Muscle of back (tissue), 11 donors: ENCODE measurements around the gene VTN. TPM values are rescaled to one million over a fixed set of nuclear protein-coding genes. Genes with fewer than 3 reads are reported as not detected.

Experiments
- DNase-seq, 3 donors: peaks; one replicate each; pipeline versions ENCODE4 v3.0.0 to v3.0.0-alpha.2; 2013
- polyA plus RNA-seq, 10 donors: library from polyadenylated mRNA; unstranded; fragments of 120-200 nt; gene quantifications; one replicate each; pipeline ENCODE4 v1.2.1, GENCODE V29; 2013; ENCODE audit not compliant: insufficient read length in 10 of 10

The VTN gene
- polyA plus RNA-seq, 10 donors, result 0.17 to 2.7 (median 0.46) TPM

DNA sequence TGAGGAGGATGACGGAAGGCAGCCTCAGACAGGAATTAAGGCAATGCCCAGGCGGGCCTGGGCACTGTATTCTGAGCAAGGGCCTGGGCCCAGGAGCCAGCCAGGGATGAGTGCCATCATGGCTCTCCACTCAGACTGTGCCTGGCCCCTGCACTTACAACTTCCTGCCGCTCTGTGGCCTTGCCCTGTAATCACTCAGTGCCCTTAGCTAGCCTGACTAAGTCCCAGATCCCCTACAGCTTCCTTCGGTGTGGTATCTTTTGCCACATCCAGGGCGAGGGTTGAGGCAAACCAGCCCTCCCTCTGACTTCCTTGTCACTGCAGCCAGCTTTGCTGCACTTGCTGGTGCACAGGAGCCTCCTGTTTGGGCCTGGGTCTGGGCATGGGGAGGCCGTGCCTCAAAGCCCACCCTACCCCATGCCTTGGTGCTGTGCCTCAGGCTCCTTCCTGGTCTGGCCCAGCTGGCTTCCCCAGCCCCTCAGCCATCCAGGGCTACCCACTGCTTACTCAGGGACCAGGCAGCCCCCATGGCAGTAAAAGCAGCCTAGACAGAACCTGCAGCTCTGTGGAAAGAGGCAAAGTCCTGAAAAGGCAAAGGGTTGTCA, 26.6 kb upstream of the VTN start:
- DNase-seq, result no peak

DNA sequence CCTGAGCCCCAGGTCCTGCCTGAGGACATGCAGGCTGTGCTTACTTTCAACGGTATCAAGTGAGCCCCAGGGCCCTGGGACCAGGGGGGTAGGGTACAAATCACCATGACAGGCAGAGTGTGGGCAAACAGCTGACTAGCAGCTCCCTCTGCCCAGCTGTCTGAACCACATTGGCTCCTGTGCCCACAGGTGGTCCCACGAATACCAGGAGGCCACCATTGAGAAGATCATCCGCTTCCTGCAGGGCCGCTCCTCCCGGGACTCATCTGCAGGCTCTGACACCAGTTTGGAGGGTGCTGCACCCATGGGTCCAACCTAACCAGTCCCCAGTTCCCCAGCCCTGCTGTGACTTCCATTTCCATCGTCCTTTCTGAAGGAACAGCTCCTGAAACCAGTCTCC, 25.9 kb upstream of the VTN start:
- DNase-seq, result no peak

DNA sequence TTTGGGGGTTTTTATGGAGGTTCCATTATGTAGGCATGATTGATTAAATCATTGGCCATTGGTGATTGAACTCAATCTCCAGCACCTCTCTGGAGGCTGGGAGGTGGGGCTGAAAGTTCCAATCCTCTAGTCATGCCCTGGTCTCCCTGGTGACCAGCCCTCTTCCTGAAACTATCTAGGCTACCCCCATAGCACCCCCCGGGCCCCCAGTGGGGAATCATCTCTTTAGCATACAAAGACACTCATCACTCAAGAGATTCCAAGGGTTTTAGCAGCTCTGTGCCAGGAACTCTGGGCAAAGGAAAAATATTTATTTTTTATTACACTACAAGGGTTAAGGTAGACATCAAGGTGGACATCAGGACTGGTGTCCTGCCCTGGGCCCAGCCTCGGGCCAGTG, 25.3 kb upstream of the VTN start:
- DNase-seq, result no peak

DNA sequence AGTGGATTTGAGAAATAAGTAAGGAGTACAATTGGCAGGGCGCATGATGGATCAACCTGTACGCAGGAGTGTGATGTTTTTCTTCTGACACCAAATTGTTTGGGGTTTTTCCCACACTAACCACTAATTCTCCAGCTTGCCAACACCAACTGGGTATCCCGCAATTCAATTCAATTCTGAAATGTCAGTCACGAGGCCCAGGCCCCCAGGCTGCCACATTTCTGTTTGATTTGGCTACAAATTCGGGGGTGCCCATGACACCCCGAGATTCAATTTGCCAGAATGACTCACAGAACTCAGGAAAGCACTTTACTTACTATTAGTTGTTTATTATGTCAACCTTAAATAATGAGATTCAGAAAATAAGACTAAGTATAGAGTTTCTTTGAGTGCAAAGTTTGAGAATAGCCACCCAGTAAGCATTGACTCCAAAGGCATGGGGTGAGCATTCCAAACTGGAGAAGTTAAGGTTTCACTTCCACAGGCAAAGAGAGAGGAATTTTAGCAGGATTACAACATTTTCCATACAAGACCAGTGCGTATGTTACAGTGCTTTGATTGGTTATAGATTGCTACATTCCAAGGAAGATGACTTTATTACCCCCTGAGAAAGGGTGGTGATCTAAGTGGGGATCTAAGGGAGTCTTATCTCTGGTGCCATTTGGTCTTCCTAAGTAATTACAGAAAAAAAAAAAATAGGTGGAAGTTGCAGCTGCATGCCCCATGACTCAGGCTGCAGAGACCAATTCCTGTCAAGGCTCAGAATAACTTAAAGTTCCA, 24.4 kb upstream of the VTN start:
- DNase-seq, result no peak

DNA sequence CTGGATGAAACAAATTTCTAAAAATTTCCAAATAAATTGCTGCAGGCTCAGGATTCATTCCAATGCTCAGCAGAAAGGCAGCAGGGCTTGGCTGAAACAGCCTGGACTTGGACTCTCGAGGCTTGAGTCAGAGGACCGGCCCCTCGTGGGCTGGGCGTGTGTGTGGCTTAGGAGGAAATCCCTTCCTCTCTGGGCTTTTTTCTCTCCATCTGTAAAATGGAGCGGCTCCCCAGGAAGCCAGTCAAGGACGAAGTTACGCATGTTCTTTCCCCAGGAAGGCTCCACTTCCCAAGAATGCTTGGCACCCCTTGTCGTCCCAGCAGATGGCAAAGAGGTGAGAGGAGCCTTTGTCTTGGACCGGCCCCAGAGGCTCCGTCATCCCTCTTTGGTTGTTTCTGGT, 22.4 kb upstream of the VTN start:
- no peak for DNase-seq

DNA sequence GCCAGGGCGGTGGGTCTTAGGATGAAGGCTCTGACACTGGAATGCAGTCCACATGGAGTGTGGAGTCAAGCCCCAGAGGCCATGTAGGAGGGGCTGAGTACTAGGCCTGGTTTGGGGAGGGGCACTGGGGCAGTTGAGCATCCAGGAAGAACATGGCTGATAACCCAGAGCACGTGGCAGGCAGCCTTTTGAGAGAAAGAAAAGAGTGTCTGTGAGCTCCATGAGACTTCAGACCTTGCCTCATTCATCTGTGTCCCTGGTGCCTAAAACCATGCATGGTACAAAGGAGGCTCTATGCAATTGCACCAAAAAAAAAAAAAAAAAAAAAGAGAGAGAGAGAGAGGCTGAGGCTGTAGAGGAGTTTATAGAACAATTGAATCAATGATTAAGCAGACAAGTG, 21.3 kb upstream of the VTN start:
- no peak for DNase-seq

DNA sequence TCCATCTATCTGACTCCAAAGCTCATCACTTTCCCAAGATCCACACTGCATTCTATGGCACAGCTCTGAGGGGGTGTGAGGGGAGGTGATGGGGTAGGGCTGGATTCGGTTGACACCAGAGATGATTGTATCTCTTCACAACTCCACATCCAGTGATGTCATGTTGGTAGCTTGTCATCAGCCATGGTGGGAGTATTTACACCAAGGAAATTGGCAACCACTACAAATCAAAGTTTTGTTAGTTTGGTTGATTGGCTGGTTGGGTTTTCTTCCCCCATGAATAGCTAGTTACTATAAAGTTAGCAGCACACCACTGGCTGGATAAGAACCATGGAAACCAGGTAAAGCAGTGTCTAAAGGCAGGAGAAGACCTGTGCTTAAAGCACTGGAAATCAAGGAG, 20.9 kb upstream of the VTN start:
- no peak for DNase-seq

DNA sequence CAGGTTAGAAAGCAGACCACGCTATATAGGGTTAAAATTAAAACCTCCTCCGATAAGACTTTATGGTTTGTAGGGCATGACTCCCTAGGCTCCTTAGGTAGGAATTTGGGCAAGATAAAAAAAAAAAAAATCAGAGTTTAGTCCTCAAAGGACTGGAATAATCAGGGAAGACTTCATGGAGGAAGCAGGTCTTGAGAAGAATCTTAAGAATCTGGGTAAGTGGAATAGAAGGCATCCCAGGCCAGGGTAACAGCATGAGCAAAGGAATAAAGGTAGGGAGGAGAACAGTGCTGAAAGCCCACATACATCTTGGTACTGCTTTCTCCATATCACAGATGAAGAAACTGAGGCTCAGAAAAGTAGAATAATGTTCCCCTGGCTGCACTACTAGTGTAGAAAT, 20.5 kb upstream of the VTN start:
- no peak for DNase-seq

DNA sequence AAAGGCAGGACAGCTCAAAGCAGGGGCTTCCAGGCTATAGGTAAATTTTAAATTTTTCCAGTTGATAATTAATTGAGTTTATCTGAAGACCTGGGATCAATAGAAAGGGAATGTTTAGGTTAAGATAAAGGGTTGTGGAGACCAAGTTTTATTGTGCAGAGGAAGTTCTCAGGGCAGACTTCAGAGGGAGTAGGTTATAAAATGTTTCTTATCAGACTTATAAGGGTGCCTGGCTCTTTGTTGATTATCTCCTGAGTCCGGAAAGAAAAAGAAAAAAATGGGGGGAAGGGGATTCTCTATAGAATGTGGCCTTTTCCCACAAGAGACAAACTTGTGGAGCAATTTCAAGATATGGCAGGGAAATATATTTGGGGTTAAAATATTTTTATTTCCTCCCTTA, 20.0 kb upstream of the VTN start:
- no peak for DNase-seq

DNA sequence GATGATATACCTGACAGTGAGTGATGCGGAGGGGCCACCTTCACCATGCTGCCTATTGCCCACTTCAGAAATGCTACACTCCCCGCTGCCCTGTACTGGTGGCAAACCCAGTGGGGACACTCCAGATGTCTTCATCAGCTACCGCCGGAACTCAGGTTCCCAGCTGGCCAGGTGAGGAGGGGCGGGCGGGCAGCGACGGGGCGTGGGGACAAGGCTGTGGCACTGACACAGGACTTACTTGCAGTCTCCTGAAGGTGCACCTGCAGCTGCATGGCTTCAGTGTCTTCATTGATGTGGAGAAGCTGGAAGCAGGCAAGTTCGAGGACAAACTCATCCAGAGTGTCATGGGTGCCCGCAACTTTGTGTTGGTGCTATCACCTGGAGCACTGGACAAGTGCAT, 18.0 kb upstream of the VTN start:
- DNase-seq, result no peak

DNA sequence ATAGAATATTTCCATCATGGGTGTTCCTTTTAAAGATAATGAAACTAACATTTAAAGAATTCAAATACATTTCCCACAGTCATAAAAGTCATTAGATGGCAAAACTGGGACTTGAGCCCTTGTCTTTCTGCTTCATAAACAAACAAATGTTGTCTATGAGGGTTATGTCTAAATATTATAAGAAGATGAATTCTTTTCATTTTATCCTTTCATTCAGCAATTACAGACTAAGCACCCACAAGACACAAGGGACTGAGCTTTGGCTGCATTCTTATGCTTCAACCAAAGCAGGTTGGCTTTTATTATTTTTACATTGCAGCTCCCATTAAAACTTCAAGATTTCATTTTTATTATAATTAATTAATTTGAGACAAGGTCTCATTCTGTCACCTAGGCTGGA, 16.3 kb upstream of the VTN start:
- no peak for DNase-seq

DNA sequence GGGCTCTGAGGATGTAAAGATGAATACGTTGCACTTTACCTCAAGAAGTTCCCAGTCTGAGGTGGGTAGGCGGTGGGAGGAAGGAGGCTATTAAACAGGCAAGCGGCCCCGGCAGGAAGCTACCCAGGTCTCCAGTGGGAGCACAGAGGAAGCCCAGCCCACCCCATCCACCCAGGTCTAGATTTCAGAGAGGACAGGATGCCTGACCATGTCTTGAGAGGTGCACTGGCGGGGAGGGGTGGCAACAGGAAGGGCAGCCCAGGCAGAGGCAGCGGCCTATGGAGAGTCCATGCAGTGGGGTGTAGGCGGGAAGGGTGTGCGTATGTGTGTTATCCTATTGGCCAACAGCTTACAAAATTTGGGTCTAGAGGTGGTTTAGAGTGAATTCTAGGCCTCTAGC, 15.3 kb upstream of the VTN start:
- DNase-seq, result no peak

DNA sequence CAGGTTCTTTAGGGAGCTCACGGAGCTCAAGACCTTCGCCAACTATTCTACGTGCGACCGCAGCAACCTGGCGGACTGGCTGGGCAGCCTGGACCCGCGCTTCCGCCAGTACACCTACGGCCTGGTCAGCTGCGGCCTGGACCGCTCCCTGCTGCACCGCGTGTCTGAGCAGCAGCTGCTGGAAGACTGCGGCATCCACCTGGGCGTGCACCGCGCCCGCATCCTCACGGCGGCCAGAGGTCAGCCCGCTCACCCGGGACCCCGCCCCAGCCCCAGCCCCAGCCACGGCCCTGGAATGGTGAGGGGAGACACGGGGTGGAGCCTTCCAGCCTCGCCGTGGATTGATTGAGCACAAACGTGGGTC, 14.9 kb upstream of the VTN start:
- no peak for DNase-seq

DNA sequence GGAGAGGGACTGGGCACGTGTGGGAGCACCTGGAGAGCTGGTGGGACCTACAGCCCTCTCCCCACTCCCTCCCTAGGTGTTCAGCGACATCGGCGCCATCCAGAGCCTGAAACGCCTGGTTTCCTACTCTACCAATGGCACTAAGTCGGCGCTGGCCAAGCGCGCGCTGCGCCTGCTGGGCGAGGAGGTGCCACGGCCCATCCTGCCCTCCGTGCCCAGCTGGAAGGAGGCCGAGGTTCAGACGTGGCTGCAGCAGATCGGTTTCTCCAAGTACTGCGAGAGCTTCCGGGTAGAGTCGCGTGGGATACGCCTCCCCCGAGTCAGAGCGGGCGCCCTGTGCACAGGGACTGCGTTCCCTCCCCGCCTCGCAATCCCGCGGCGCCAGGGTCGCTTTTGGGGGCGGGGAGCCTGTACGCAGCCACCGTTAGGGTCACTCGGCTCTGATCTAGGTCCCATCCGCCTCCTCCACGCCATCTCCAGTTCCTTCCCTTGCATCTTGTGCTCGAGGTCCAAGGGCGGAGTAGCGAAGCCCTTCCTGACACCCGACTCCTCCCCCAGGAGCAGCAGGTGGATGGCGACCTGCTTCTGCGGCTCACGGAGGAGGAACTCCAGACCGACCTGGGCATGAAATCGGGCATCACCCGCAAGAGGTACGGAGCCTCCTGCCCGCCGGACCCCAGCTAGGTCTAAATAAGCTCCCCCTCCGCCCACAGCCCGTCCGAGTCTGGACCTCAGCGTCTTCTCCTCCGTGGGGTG, 14.4 kb upstream of the VTN start:
- peak in 1 of 3 donors; percentile 21 for DNase-seq

DNA sequence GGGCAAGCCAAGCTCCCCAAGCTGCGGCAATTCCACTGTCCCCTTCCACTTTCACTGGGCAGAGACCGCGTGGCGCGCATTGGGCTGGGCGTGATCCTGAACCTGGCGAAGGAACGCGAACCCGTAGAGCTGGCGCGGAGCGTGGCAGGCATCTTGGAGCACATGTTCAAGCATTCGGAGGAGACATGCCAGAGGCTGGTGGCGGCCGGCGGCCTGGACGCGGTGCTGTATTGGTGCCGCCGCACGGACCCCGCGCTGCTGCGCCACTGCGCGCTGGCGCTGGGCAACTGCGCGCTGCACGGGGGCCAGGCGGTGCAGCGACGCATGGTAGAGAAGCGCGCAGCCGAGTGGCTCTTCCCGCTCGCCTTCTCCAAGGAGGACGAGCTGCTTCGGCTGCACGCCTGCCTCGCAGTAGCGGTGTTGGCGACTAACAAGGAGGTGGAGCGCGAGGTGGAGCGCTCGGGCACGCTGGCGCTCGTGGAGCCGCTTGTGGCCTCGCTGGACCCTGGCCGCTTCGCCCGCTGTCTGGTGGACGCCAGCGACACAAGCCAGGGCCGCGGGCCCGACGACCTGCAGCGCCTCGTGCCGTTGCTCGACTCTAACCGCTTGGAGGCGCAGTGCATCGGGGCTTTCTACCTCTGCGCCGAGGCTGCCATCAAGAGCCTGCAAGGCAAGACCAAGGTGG, 11.2 kb upstream of the VTN start:
- DNase-seq, result peak in 1 of 3 donors; percentile 38

DNA sequence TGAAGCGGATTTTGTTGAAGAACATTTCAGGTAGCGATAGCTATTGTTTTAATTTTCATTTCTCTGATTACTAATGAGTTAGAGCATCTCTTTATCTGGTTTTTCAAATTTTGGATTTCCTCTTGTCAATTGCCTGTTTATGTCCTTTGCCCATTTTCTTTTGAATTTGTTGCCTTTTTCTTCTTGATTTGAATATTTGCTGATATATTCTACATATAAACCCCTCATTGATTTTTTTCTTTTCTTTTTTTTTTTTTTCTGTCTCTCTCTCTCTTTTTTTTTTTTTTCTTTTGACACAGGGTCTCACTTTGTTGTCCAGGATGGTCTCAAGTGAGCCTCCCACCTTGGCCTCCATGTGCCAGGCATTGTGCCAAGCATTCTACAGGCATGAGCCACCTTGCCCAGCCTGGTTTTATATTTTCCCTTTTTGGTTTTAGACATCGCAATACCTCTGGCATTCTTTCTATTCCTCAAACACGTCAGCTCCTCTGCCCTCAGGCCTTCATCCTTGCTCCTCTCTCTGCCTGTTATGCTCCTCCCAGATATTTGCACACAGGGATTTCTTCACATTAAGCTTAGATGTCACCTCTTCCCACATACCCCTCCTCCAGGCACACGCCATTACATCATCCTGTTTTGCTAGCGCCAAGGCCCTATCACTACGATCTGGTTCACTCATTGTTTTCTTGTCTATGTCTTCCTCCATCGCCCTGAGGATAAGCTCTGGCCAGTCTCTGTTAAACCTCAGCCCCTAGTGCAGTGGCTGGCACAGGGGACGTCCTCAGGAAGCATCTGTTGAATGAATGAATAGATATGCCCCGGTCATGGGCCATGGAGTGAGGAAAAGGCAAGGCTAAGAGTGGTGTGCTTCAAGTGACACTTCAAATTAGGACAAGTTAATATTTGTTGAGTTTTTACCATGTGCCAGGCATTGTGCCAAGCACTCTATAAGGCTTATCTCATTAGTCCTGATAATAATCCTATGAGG, 10.0 kb upstream of the VTN start:
- no peak for DNase-seq

DNA sequence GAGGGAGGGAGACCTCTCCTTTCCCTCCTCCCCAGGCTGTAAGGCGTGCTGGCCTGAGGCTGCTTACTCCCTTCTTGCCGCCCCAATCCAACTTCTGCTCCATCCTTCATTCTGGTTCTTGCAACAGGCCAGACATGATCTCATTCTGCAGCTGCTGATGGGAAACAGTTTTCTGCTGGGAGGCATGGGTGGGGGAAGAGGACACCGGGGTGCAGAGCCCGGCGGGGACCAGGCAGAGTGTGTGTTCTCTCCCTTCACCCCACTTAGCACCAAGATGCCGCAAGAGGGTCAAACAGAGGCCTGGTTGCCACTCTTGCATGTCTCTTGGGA, 2.8 kb upstream of the VTN start:
- DNase-seq, result no peak

DNA sequence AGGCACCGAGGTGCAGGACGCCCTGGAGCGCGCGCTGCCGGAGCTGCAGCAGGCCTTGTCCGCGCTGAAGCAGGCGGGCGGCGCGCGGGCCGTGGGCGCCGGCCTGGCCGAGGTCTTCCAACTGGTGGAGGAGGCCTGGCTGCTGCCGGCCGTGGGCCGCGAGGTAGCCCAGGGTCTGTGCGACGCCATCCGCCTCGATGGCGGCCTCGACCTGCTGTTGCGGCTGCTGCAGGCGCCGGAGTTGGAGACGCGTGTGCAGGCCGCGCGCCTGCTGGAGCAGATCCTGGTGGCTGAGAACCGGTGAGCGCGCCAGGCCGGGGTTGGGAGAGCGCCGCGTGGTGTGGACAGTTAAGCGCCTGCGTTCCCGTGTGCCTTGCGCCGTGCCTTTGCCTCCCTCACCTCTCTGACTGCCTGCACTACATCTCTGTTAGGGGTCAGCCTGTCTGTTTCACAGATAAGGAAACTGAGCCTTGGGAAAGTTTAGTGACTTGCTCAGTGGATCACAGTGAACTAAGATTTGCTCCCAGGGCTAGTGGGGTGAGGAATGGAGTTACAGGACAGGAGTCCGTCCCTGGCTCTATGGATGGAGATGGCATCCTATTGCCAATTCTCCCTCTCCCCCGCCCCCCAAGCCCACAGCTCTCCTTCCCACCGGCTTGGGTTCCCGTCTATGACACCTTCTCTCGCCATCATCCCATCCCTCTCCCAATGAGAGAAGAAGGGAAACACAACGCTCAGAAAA, 2.3 kb upstream of the VTN start:
- DNase-seq, result peak in 2 of 3 donors; percentile 22 to 66

DNA sequence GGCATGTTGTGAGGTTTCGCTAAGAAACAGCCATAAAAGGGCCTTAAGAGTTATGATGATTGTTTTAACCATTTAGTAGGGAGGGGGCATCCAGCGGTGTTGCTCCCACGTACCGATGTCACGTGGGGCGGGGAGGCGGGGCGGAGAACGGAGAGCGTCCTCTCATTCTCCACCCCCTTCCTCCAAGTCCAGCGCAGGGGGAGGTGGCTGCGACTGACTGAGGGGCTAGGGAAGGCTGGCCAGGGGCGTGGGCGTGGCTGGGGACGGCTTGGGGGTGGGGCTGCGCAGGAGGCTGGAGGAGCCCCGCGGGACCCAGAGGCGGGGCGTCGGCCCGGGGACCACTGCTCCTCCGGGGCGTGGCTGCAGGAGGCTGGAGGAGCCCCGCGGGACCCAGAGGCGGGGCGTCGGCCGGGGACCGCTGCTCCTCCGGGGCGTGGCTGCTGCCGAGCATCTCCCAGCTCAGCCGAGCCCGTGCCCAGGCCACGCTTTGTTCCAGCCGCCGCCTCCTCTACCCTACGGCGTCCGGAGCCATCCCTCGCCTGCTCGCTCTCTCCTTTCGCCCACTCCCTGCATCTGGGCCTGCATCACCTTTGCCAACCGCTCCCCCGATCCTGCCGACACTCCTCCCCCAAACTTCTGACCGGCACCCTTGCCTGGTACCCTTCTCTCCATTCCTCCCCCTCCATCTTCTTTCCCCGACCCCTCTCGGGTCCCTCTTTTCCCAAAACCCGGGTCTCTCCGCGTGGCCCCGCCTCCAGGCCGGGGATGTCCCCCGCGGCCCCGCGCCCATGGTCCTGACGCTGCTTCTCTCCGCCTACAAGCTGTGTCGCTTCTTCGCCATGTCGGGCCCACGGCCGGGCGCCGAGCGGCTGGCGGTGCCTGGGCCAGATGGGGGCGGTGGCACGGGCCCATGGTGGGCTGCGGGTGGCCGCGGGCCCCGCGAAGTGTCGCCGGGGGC, 1.4 kb upstream of the VTN start, which contains the start of gene SARM1:
Gene SARM1, plus strand, starts transcription at position 450 of the 958 bp plus-strand sequence. Its CDS starts 339 bp downstream, at position 789.
- DNase-seq, result peak; percentile 71 to 90 (median 80)
